Epithelial cell of prostate (primary cell): Measurements from ENCODE around the gene JMJD1C.
"Not testable (repeated sequence)": the region's sequence is repeated elsewhere in the genome, so short reads cannot be mapped to it uniquely, and the experiment has no call there.

Experiments
- DNase-seq: peaks from one replicate; pipeline ENCODE4 v3.0.0-alpha.2; 2011; ENCODE audit warnings: low read depth, low spot score
- H3K27ac ChIP-seq: fragments of 450-650 bp; 2 replicates; pipeline ENCODE4 v1.5.1; 2017; ENCODE audit warnings: mild to moderate bottlenecking

JMJD1C gene, protein sequence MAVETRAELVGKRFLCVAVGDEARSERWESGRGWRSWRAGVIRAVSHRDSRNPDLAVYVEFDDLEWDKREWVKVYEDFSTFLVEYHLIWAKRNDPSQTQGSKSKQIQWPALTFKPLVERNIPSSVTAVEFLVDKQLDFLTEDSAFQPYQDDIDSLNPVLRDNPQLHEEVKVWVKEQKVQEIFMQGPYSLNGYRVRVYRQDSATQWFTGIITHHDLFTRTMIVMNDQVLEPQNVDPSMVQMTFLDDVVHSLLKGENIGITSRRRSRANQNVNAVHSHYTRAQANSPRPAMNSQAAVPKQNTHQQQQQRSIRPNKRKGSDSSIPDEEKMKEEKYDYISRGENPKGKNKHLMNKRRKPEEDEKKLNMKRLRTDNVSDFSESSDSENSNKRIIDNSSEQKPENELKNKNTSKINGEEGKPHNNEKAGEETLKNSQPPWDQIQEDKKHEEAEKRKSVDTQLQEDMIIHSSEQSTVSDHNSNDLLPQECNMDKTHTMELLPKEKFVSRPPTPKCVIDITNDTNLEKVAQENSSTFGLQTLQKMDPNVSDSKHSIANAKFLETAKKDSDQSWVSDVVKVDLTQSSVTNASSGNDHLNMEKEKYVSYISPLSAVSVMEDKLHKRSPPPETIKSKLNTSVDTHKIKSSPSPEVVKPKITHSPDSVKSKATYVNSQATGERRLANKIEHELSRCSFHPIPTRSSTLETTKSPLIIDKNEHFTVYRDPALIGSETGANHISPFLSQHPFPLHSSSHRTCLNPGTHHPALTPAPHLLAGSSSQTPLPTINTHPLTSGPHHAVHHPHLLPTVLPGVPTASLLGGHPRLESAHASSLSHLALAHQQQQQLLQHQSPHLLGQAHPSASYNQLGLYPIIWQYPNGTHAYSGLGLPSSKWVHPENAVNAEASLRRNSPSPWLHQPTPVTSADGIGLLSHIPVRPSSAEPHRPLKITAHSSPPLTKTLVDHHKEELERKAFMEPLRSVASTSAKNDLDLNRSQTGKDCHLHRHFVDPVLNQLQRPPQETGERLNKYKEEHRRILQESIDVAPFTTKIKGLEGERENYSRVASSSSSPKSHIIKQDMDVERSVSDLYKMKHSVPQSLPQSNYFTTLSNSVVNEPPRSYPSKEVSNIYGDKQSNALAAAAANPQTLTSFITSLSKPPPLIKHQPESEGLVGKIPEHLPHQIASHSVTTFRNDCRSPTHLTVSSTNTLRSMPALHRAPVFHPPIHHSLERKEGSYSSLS (N-terminal part only)

DNA sequence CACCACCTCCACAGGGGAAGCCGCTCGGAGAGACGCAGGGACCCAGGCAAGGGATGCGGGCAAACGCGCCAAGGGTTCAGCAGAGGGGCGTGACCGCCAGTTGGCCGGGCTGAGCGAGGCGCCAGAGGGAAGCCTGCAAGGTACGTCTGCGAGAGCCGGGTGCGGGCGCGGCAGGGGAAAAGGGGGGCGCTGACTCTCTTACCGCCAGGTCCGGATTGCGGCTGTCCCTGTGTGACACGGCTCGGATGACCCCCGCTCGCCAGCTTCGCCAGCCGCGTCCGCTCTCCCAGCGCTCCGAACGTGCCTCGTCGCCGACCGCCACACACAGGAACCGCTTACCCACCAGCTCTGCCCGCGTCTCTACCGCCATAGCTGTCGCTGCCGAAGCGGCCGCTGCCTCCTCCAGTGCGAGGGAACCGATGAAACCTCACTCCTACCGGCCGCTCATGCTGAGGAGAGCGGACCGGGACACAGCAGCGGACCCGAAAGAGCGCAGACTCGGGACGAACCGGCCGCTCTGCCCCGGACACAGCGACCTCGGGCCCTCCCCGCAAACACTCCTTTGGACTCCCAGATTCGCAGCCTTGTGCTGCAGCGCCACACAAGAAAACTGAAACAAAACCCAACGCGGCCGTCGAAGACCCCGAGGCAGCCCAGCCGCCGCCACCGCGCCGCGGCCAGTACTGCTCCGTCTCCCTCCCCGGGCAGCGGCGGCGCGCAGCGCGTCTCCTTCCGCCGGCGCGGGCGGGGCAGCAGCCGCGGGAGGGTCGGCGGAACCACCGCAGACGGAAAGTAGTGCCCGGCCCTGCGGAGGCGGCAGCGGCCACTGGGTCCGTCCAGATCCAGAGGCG lies at the start of gene JMJD1C:
TSS of gene JMJD1C (minus strand) at position 685 of the 851 bp plus-strand sequence. CDS start at position 370, 315 bp downstream.
- peak; percentile 26 for DNase-seq
- H3K27ac ChIP-seq: peak within 1 kb of the TSS; percentile 69

DNA sequence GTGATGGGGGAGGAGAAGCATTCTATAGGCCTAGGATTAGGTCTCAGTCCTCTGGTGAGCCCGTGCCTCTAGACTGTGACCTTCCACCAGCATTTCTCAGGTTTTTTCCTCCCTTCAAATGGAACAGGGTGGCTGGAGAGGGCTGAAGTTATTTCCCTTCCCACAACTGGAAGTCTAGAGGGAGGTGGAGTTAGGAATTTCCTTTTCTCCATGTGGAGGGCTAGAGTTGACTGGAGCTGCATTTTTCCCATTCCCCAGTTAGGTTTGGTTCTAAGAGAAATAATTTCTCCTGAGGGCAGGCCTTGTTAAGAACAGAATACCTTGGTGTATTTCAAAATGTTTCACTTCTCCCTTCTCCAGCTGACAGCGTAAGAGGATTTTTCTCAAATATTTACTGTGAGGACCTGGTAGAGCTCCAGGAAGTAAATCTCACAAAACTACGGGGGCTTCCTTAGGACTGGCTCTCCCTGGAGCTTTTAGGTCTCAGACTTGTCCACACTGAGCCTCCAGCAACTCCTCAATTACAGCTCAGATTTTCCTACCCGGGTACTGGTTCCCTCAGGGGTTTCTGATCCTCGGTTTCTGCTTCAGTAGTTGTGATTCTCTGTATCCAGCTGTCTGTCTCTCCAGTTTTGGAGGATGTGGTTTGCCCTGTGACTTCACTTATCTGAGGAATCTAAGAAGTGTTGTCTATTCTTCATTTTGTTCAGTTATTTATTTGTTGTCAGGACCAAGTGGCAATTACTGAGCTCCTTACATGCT lies 49.4 kb upstream of the JMJD1C start:
- H3K27ac ChIP-seq: peak overlapping the region; percentile 75
- no peak for DNase-seq

DNA sequence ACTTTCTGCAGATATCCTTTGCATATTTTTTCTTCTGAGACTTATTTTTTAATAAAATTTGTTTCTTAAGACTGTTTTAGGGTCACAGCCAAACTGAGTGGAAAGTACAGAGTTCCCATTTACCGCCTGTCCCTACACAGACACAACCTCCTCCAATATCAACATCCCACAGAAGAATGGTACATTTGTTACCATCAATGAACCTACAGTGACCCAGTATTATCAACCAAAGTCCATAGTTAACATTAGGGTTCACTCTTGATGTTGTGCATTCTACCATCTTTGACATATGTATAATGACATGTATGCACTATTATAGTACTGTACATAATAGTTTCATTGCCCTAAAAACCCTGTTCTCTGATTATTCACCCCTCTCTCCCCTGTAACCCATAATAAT lies 40.8 kb upstream of the JMJD1C start:
- no peak for DNase-seq
- no peak overlapping the region for H3K27ac ChIP-seq

DNA sequence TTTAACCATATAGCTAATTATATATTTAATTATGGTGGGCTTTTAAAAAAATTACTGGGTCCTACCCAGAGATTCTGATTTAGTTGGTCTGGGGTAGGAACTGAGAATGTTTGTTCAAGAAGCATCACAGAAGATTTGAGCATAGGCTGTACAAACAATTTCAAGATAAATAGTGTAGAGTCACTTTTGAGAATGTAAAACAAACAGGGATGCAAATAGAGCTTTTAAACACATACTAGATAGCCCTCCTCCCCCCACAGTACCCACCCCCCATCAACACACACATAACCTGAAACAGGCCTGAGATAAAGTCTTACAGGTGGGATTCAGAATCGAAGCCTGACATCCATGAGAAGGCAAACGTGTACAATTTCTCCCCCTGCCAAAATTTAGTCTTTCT lies 39.8 kb upstream of the JMJD1C start:
- no peak for DNase-seq
- peak overlapping the region; percentile 63 for H3K27ac ChIP-seq

DNA sequence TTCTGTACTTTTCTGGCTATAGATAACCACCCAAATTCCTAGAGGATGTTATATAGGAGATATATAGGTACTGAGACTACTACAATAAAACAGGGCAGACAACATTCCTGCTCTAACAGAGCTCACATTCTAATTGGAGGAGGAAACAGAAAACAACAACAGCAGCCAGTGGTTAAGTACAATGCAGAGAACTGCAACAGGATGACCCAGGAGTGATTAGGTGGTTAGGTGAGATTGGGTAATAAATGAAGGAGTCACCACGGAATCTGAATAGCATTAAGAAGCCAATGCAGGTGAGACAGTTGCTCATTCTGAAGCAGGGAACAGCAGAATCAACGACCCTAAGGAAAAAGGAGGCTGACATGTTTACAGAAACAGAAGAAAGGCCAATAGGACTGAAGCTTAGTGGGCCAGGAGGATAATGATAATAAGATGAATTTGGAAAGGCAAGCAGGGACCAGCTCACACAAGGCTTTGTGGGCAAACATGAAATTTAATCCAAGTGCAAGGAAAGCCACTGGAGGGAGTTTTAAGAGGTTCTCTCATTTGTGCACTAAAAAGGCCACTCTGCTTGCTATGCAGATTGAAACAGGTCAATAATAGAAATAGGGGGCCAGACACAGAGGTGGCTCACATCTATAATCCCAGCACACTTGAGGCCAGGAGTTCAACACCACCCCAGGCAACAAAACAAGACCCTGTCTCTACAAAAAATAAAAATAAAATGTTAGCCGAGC lies 38.5 kb upstream of the JMJD1C start:
- DNase-seq: peak; percentile 83
- H3K27ac ChIP-seq: peak overlapping the region; percentile 63

DNA sequence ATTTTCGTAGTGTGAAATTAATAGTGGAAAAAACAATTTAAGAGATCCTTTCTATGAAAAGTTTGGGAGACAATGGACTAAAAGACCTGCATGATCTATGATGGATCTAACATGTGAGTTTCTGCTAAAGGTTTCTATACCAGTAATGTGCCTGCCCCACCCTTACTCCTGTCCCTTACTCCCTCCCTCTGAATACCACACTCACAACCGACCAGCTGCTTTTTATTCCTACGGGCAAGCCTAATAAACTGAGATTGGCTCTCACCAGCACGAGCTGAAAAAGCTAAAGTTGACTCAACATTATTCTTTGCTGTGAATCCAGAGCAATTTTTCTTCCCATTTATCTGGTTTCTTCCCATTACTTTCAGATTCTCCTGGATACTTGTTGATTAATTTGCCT lies 37.6 kb upstream of the JMJD1C start:
- no peak for DNase-seq
- H3K27ac ChIP-seq: peak overlapping the region; percentile 63

DNA sequence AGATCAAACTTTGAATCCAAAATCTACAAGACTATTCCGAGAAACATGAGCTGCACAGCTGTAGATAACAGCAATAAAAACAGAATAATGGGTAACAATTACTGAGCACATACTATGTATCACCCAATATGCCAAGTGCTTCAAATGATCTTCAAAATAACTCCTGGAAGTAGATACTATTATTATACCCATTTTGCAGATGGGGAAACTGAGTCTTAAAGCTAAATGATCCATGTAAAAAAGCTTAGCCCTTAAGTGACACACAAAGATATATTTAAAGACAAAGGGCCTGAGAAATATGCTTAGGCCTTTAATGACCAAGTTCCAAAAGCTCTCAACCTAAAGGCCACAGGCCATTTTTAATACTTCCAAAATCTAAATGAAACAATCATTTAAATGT lies 37.1 kb upstream of the JMJD1C start:
- DNase-seq: no peak
- H3K27ac ChIP-seq: peak overlapping the region; percentile 63

DNA sequence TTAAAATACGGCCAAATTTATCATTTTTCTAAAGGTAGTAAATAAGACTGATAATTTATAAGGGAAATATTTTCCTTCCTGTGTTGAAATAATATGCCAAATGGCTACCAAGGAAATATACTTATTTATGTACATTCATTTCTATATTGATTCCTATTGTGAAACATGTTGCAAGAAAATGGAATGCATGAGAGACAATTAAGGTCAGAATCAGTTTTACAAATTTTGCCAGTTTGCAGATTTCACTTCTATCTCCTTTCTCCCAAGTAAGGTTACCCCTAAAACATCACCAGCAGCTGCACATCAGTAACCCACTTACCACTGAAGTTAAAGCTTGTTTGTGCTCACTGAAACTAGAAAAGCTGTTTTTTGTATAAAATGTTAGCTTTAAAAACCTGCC lies 36.2 kb upstream of the JMJD1C start:
- DNase-seq: no peak
- H3K27ac ChIP-seq: no peak overlapping the region

DNA sequence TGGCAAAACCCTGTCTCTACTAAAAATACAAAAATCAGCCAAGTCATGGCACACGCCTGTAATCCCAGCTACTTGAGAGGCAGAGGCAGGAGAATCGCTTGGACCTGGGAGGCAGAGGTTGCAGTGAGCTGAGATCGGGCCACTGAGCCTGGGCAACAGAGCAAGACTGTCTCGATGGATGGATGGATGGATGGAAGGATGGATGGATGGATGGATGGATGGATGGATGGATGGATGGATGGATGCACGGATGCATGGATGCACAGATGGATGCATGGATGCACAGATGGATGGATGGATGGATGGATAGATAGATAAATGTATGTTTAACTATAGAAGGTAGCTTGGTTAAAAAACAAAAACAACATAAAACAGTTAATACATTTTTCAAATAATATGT lies 34.8 kb upstream of the JMJD1C start:
- H3K27ac ChIP-seq, DNase-seq: not testable (repeated sequence)

DNA sequence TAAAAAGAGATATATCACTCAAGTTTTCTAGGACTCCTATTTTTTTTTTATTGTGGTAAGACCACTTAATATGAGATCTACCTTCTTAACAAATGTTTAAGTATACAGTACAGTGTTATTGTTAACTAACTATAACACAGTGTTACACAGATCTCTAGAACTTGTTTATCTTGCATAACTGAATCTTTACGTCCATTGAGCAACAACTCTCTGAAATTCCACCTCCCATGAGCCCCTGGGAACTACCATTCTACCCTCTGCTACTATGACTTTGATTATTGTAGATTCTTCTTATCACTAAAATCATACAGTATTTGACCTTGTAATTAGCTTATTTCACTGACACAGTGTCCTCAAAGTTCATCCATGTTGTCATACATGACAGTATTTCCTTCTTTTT lies 32.9 kb upstream of the JMJD1C start:
- no peak for DNase-seq
- no peak overlapping the region for H3K27ac ChIP-seq

DNA sequence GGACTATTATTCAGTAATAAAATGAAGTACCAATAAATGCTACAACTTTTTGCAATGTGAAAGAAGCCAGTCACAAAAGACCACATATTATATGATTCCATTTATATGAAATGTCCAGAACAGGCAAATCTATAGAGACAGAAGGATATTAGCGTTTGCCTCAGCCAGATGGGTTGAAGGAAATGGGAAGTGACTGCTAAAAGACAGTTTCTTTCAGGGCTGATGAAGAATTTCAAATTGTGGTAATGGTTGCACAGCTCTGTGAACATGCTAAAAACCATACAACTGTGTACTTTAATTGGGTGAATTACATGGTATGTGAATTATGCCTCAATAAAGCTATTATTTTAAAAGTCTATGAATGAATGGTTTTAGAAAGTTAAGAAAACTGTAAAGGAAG lies 31.5 kb upstream of the JMJD1C start:
- H3K27ac ChIP-seq: no peak overlapping the region
- DNase-seq: no peak

DNA sequence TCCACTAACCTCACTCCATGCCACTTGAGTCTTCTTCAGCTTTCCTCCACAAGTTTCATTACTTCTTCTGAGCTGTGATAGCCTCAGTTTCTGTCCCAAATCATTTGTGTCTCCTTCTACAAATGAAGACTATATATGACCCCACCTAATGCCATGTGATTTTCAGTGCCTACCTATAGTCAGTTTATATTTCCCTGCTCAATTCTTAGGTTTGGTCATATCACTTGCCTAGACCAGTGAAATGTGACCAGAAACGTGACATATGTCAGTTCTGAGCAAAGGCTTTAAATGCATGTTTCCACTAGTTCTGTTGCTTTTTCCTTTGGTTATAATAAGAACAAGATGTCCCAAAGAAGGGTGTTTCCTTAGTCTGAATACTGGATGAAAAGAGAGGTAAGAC lies 30.8 kb upstream of the JMJD1C start:
- H3K27ac ChIP-seq: no peak overlapping the region
- DNase-seq: no peak

DNA sequence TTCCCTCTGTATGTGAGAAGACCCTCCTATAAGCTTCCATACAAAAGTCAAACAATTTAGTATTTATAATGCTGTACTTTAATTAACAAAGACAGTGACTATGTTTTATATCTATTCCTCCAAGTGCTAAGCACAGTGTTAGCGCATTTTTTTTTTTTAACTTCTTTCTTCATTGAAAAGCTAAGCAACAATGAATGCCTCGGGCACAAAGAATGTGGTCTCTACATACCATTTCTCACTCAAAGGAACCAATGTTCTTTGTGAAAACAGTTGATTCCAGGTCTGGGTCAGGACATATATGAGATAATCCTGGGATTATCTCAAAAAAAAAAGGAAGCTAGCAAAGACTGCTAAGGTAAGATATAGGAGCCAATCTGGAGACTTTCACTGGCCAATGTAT lies 29.2 kb upstream of the JMJD1C start:
- H3K27ac ChIP-seq: no peak overlapping the region
- no peak for DNase-seq

DNA sequence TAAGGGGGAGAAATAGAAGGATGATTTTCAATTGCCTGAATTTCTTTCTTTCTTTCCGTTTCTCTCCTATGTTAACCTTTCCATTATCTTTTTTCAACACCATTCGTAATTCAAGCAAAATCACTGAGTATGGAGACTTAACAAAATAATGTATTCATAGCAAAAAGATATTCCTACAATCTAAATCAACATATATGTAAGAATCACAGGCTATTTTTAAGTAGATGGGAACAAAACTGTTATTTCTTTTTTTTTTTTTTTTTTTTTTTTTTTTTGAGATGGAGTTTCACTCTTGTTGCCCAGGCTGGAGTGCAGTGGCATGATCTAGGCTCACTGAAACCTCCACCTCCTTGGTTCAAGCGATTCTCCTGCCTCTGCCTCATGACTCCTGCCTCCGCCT lies 27.2 kb upstream of the JMJD1C start:
- H3K27ac ChIP-seq: no peak overlapping the region
- no peak for DNase-seq

DNA sequence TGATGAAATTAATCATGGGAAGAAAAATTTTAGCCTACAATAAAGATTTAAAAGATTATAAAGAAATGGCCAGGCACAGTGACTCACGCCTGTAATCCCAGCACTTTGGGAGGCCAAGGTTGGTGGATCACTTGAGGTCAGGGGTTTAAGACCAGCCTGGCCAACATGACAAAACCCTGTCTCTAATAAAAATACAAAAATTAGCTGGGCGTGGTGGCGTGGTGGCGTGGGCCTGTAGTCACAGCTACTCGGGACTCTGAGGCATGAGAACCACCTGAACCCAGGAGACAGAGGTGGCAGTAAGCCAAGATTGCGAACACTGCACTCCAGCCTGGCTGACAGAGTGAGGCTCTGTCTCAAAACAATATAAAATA lies 26.5 kb upstream of the JMJD1C start:
- not testable (repeated sequence) for DNase-seq
- peak overlapping the region; percentile 30 for H3K27ac ChIP-seq

DNA sequence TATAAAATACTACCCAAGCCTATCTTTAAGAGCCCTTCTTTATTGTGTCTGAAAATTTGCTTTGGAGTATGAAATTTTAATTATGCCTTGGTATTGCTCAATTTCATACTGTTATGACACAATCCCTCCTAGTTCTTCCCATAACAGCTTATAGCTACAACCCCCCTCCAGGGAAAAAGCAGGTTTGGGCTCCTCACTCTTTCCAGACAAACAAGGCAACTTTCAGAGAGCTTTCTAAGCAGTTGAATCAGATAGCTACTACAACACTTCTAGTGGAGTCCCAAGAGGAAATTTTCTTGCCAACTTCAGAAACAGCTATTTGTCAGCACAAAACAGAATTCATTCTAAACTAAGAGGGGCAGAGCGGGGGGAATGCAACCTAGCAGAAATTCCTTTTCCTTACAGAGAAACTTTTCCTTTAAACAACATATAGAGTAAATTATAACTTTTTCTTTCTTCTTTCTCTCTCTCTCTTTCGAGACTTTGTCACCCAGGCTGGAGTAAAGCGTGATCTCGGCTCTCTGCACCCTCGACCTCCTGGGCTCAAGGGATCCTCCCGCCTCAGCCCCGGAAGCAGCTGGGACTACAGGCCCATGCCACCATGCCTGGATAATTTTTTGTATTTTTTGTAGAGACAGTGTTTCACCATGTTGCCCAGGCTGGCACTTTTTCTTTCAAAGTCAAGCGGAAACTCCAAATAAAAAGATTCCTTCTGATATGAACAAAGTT lies 26.0 kb upstream of the JMJD1C start:
- H3K27ac ChIP-seq: peak overlapping the region; percentile 30
- peak; percentile 14 for DNase-seq

DNA sequence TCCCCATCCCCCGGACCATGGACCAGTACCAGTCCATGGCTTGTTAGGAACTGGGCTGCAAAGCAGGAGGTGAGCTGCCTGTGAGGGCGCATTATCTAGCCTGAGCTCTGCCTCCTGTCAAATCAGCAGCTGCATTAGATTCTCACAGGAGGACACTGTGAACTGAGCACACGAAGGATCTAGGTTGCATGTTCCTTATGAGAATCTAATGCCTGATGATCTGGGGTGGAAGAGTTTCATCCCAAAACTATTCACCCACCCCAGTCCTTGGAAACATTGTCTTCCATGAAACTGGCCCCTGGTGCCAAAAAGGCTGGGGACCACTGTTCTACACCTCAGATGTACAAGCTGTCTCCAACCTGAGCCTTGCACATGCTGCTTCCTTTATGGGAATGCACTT lies 24.1 kb upstream of the JMJD1C start:
- no peak overlapping the region for H3K27ac ChIP-seq
- no peak for DNase-seq

DNA sequence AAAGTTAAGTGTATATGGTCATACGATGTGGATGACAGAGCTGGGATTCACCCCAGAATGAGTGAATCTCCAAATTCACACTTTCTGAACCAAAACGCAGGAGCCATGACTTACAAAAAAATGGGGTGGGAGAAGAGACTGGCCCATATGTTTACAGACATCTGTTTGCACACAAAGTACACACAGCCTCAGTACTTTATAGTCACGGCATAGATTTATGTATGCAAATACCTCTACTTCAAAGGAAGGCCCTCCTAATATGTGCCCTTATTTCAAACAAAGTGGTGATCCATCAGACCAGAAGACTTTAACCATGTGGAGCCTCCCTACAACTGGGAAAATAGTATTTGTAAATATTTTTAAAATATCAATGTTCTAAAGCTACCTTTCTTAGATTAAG lies 22.2 kb upstream of the JMJD1C start:
- H3K27ac ChIP-seq: no peak overlapping the region
- no peak for DNase-seq
